Kidney epithelial cell (primary cell): ENCODE data around the gene DLG3. TPM values are rescaled to one million over a fixed set of nuclear protein-coding genes. Genes with fewer than 3 reads are reported as not detected.

Experiments used
- DNase-seq: peaks from one replicate; pipeline ENCODE4 v3.0.0-alpha.2; 2010; ENCODE audit warnings: low read depth
- H3K27me3 ChIP-seq: 2 replicates; pipeline ENCODE4 v1.6.0; 2011; ENCODE audit warnings: low read length; ENCODE audit not compliant: control insufficient read depth, insufficient read depth
- H3K36me3 ChIP-seq: 2 replicates; pipeline ENCODE4 v1.5.1; 2011; ENCODE audit warnings: low read length; ENCODE audit not compliant: control insufficient read depth, insufficient read depth
- H3K4me3 ChIP-seq: 2 replicates; pipeline ENCODE4 v1.5.1; 2011; ENCODE audit warnings: low read depth, mild to moderate bottlenecking, control low read depth, low read length
- CTCF ChIP-seq: IDR thresholded peaks from 2 replicates; pipeline ENCODE4 v1.5.1; 2011; ENCODE audit warnings: mild to moderate bottlenecking, moderate library complexity, low read length, control low read depth, inconsistent platforms; ENCODE audit not compliant: insufficient read depth, poor library complexity, severe bottlenecking
- total RNA-seq: library from RNA; depleted of rRNA; stranded (reverse); fragments of >200 nt; gene quantifications from 2 replicates; pipeline ENCODE4 v1.2.3, GENCODE V29; 2015

The DLG3 gene
- total RNA-seq, 1 donor from 2014 or later, result 37.6 TPM

- no peak for DNase-seq
- no peak for TF ChIP-seq CTCF
- Histone ChIP-seq H3K4me3 (no peak overlapping the region), H3K27me3 (no peaks in the 10 kb centered on the region), H3K36me3 (no peaks in the 10 kb centered on the region)
Measured at GRCh38 chrX:70476166-70476933, 31.7 kb downstream of the DLG3 start.

- Histone ChIP-seq H3K27me3 (no peaks in the 10 kb centered on the region), H3K4me3 (no peak overlapping the region), H3K36me3 (no peaks in the 10 kb centered on the region)
- no peak for DNase-seq
- TF ChIP-seq CTCF, result no peak
Measured at GRCh38 chrX:70476934-70477733, 32.5 kb downstream of the DLG3 start.

- Histone ChIP-seq H3K36me3 (no peaks in the 10 kb centered on the region), H3K4me3 (no peak overlapping the region), H3K27me3 (no peaks in the 10 kb centered on the region)
- no peak for DNase-seq
- TF ChIP-seq CTCF, result no peak
Measured at GRCh38 chrX:70477734-70478075, 33.1 kb downstream of the DLG3 start.

GRCh38 chrX:70478526-70479245 is 34.1 kb downstream of the DLG3 start:
- H3K27me3 ChIP-seq, result no peaks in the 10 kb centered on the region
- H3K36me3 ChIP-seq, result no peaks in the 10 kb centered on the region
- no peak for TF ChIP-seq CTCF
- no peak overlapping the region for H3K4me3 ChIP-seq
- DNase-seq, result no peak

- H3K36me3 ChIP-seq, result no peaks in the 10 kb centered on the region
- no peak for TF ChIP-seq CTCF
- no peak for DNase-seq
- no peak overlapping the region for H3K4me3 ChIP-seq
- no peaks in the 10 kb centered on the region for H3K27me3 ChIP-seq
Measured at GRCh38 chrX:70479247-70479921, 34.7 kb downstream of the DLG3 start.
